Measurements from ENCODE around the gene MUC20. TPM values are rescaled to one million over a fixed set of nuclear protein-coding genes. Genes with fewer than 3 reads are reported as not detected.

The MUC20 gene
- total RNA-seq (2022; extraction: Qiagen RNA extraction; ENCODE audit: low read depth), result 0.40 to 0.98 TPM (median 0.56 TPM) in 5 replicates

GRCh38 chr3:195720831-195721506, at the start of gene MUC20:
Gene MUC20 (plus strand): TSS chr3:195720978. CDS start chr3:195721008, 30 bp downstream.

Other genes with a start within 250 kb of the MUC20 start
- 14.0 to 16.4 TPM (median 15.6 TPM) in 5 replicates for gene PPP1R2, start 177.7 kb upstream of the MUC20 start, total RNA-seq (2022; extraction: Qiagen RNA extraction; ENCODE audit: low read depth)
- 0.51 to 0.81 TPM (median 0.59 TPM) in 5 replicates for gene APOD, start 137.0 kb upstream of the MUC20 start, total RNA-seq (2022; extraction: Qiagen RNA extraction; ENCODE audit: low read depth)
- gene MUC4, start 91.0 kb downstream of the MUC20 start, total RNA-seq (2022; extraction: Qiagen RNA extraction; ENCODE audit: low read depth), result not detected in 5 replicates
- gene TNK2, start 187.6 kb downstream of the MUC20 start, total RNA-seq (2022; extraction: Qiagen RNA extraction; ENCODE audit: low read depth), result 16.3 to 20.6 TPM (median 17.7 TPM) in 5 replicates